K562 (cell line): ENCODE results near the gene KIAA0319L. TPM values are rescaled to one million over a fixed set of nuclear protein-coding genes. Genes with fewer than 3 reads are reported as not detected.

ENCODE experiments used
- ATAC-seq: fragments of 200-7000 bp; cut with Tn5 transposase; 3 replicates; pipeline ENCODE4 v1.9.1; 2020; ENCODE audit warnings: moderate library complexity
- BruUV-seq: library from RNA; stranded (reverse); fragments of 400-500 nt; replicated peaks from 2 replicates; lab custom pipeline; 2021; lab: Mats Ljungman, UMichigan
- CTCF ChIA-PET: fragments of 300-600 bp; formaldehyde crosslinking; extraction: SDS; loops from one replicate; lab custom pipeline; 2021; ENCODE audit warnings: low intra/inter-chr PET ratio; lab: Yijun Ruan, JAX
- POLR2A ChIA-PET: fragments of 300-600, 350-650 bp; sonication (Branson Sonifier 250); formaldehyde crosslinking; extraction: SDS; loops from one replicate; lab custom pipeline; 2021; ENCODE audit warnings: antibody characterized with exemption, inconsistent platforms; lab: Yijun Ruan, JAX
- DNase-seq, 4 experiments: peaks; one replicate each; pipeline versions ENCODE4 v3.0.0 to v3.0.0-alpha.2; 2011 to 2018; ENCODE audit warnings: low spot score in 3 of 4, mixed read lengths in 3 of 4; ENCODE audit errors: extremely low read depth in 1 of 4
- FAIRE-seq: peaks from 2 replicates; lab custom pipeline; 2011; peaks lifted over from hg19 to GRCh38; lab: Jason Lieb, UNC
- H2AFZ ChIP-seq: 2 replicates; pipeline ENCODE4 v1.6.0; 2011; ENCODE audit warnings: low read depth, low read length, control low read depth, inconsistent platforms
- H3K27ac ChIP-seq: fragments of 200-600 bp; 3 replicates; pipeline ENCODE4 v1.8.0; 2011; ENCODE audit warnings: low read depth, mild to moderate bottlenecking, control low read depth, inconsistent platforms, low read length, moderate library complexity, mixed read lengths; ENCODE audit errors: extremely low read depth
- H3K27me3 ChIP-seq, 2 experiments: fragments of 300-600 bp in 1 of 2; 2 replicates in 1 of 2; 3 replicates in 1 of 2; pipeline versions ENCODE4 v1.6.0 to v1.8.0; 2011; ENCODE audit warnings: inconsistent platforms in 2 of 2, low read length in 2 of 2, mild to moderate bottlenecking in 1 of 2, mixed read lengths in 1 of 2, moderate library complexity in 1 of 2; ENCODE audit not compliant: control insufficient read depth in 2 of 2, insufficient read depth in 2 of 2
- H3K36me3 ChIP-seq: fragments of 300-600 bp; 3 replicates; pipeline ENCODE4 v1.8.0; 2011; ENCODE audit warnings: mild to moderate bottlenecking, low read length, inconsistent platforms; ENCODE audit not compliant: control insufficient read depth, insufficient read depth
- H3K4me1 ChIP-seq, 2 experiments: fragments of 200-600 bp in 1 of 2; replicated peaks in 1 of 2; 2 replicates in 1 of 2; 3 replicates in 1 of 2; pipeline versions ENCODE4 v1.5.1 to v1.8.0; 2011; ENCODE audit warnings: inconsistent platforms in 2 of 2, low read length in 2 of 2, mild to moderate bottlenecking in 1 of 2, mixed read lengths in 1 of 2, moderate library complexity in 1 of 2; ENCODE audit not compliant: control insufficient read depth in 2 of 2, insufficient read depth in 2 of 2
- H3K4me2 ChIP-seq: 2 replicates; pipeline ENCODE4 v1.6.1; 2011; ENCODE audit warnings: low read length, control low read depth, inconsistent platforms, mixed read lengths; ENCODE audit not compliant: insufficient read depth
- H3K4me3 ChIP-seq: fragments of 200-600 bp; sonication (generic), shearing (Covaris generic); 2 replicates; pipeline ENCODE4 v1.5.1; 2016; ENCODE audit warnings: control low read depth, inconsistent platforms
- H3K79me2 ChIP-seq: fragments of 200-600 bp; 3 replicates; pipeline ENCODE4 v1.8.0; 2011; ENCODE audit warnings: low read length, inconsistent platforms; ENCODE audit not compliant: control insufficient read depth, insufficient read depth
- H3K9ac ChIP-seq, 2 experiments: 2 replicates each; pipeline versions ENCODE4 v1.6.0 to v1.6.1; 2011; ENCODE audit warnings: low read depth in 2 of 2, low read length in 2 of 2, control low read depth in 1 of 2, inconsistent platforms in 1 of 2, mild to moderate bottlenecking in 1 of 2, mixed read lengths in 1 of 2; ENCODE audit not compliant: insufficient read depth in 1 of 2
- H3K9me1 ChIP-seq: one replicate; pipeline ENCODE4 v1.6.0; 2011; ENCODE audit warnings: inconsistent platforms, mild to moderate bottlenecking, low read length, moderate library complexity; ENCODE audit not compliant: control insufficient read depth, insufficient read depth
- H3K9me3 ChIP-seq: replicated peaks from 2 replicates; pipeline ENCODE4 v1.5.1; 2011; ENCODE audit warnings: low read depth, low read length, inconsistent platforms; ENCODE audit not compliant: control insufficient read depth, insufficient read depth
- H4K20me1 ChIP-seq: replicated peaks from 2 replicates; pipeline ENCODE4 v1.6.1; 2011; ENCODE audit warnings: low read length, inconsistent platforms, mixed read lengths; ENCODE audit not compliant: control insufficient read depth, insufficient read depth
- CEBPB ChIP-seq: fragments of 450-650 bp; IDR thresholded peaks from 2 replicates; pipeline ENCODE4 v1.6.1; 2016; ENCODE audit warnings: missing genetic modification characterization, missing compliant biosample characterization
- ETV1 ChIP-seq: fragments of 450-650 bp; conservative IDR thresholded peaks from 2 replicates; pipeline ENCODE4 v1.6.1; 2016; ENCODE audit warnings: missing genetic modification characterization, control low read depth, low read depth, missing compliant biosample characterization
- FIP1L1 ChIP-seq: fragments of 200-400 bp; formaldehyde crosslinking; IDR thresholded peaks from 2 replicates; pipeline ENCODE4 v1.6.1; 2018; ENCODE audit warnings: mild to moderate bottlenecking, low read depth, low read length; ENCODE audit not compliant: poor library complexity, severe bottlenecking
- FOSL1 ChIP-seq: fragments of 200-800 bp; sonication (Bioruptor generic); conservative IDR thresholded peaks from 2 replicates; pipeline ENCODE4 v1.6.1; 2016; ENCODE audit warnings: missing genetic modification characterization, missing compliant biosample characterization
- GABPB2 ChIP-seq: fragments of 250-450 bp; sonication (Bioruptor Pico); conservative IDR thresholded peaks from 2 replicates; pipeline ENCODE4 v1.5.1; 2021; ENCODE audit warnings: mild to moderate bottlenecking
- HINFP ChIP-seq: fragments of 450-650 bp; conservative IDR thresholded peaks from 2 replicates; pipeline ENCODE4 v1.6.1; 2016; ENCODE audit warnings: missing genetic modification characterization, low read depth, mild to moderate bottlenecking, control low read depth, missing compliant biosample characterization
- MYBL2 ChIP-seq, 2 experiments: fragments of 450-650 bp in 1 of 2; sonication (generic) in 1 of 2; formaldehyde crosslinking in 1 of 2; IDR thresholded peaks; 2 replicates each; pipeline versions ENCODE4 v1.6.1 to v1.8.1; 2017 to 2022; ENCODE audit warnings: borderline replicate concordance in 1 of 2, inconsistent platforms in 1 of 2, low read depth in 1 of 2, mild to moderate bottlenecking in 1 of 2, missing genetic modification reagents in 1 of 2, moderate library complexity in 1 of 2
- RBFOX2 ChIP-seq: fragments of 200-400 bp; formaldehyde crosslinking; IDR thresholded peaks from 2 replicates; pipeline ENCODE4 v1.6.1; 2017; ENCODE audit warnings: low read depth, mild to moderate bottlenecking, low read length, moderate library complexity
- TRIM24 ChIP-seq, 2 experiments: fragments of 450-650 bp; IDR thresholded peaks; 2 replicates each; pipeline ENCODE4 v1.6.1; 2016
- WGBS: fragments of 100-300 bp; shearing (Covaris generic); methylation state at CpG from one replicate; pipeline ENCODE4 v1.1.6; 2016; ENCODE audit warnings: low coverage, mixed read lengths; ENCODE audit not compliant: insufficient coverage; ENCODE audit errors: missing lambda C conversion rate; 5-methylcytosine and 5-hydroxymethylcytosine counted together
- in situ Hi-C: fragments of 300-500 bp; cut with MboI; formaldehyde crosslinking; loops from 4 replicates; pipeline ENCODE4 v1.15.0; 2018; ENCODE audit warnings: inconsistent platforms, mixed read lengths
- intact Hi-C: fragments of 100-400 bp; cut with micrococcal nuclease; formaldehyde crosslinking; loops from 2 replicates; pipeline ENCODE4 v1.14.2; 2022
- polyA plus RNA-seq, 8 experiments: library from polyadenylated mRNA; depleted of rRNA in 4 of 8; stranded (reverse) in 5 of 8; unstranded in 3 of 8; fragments of >200 nt; fragmentation: Nextera tagmentation in 2 of 8; fragmentation: Illumina TruSeq in 1 of 8; extraction: Ambion mirVana in 2 of 8; extraction: Trizol in 1 of 8; gene quantifications; 2 replicates each; pipeline versions ENCODE4 v1.2.1 to v1.2.3, GENCODE V29; 2011 to 2014; ENCODE audit warnings: inconsistent platforms in 1 of 8, missing spikeins in 1 of 8
- total RNA-seq, 7 experiments: library from RNA; depleted of rRNA in 6 of 7; stranded (reverse); fragments of >200 nt in 6 of 7; fragmentation: Illumina TruSeq in 2 of 7; extraction: Trizol in 2 of 7; gene quantifications; 2 replicates each; pipeline versions ENCODE4 v1.2.1 to v1.2.3, GENCODE V29; 2011 to 2021; ENCODE audit warnings: low replicate concordance in 1 of 7
- TF ChIP-seq, protein P1 (sequence below): sonication (generic); formaldehyde crosslinking; IDR thresholded peaks from 2 replicates; pipeline ENCODE4 v1.8.1; 2023; ENCODE audit warnings: mild to moderate bottlenecking, missing genetic modification reagents, moderate library complexity

KIAA0319L gene
- total and polyA plus RNA-seq, 9 of the 15 experiments (the other 6 are each of a cell fraction or from before 2014, with no cell fraction given), result 2.4 to 51.7 (median 27.4) TPM

DNA sequence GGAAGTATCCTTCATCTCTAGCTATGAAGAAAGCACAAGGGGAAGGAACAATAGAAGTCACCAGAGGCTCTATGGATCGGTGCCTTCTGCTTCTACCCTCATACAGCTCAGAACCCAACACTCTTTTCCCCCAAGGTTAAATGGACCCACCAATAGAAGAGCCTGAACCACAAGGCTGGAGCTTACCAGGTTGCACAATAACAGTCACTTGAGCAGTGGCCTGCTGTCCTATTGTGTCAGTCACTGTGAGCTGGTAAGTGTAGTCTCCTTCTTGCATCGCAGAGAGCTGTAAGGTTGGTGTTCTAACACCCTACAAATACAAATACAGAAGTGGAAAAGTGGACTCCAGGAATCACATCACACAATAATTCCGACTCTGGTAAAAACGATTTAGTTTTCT lies 103.0 kb downstream of the KIAA0319L start:
- FAIRE-seq, result no peak
- intact Hi-C loops, result loop anchor here (5.0 kb wide), 1 partner anchor 263 kb away; the partner anchor contains the start of gene C1orf216
- no peaks in the 10 kb centered on the region for H4K20me1 ChIP-seq

DNA sequence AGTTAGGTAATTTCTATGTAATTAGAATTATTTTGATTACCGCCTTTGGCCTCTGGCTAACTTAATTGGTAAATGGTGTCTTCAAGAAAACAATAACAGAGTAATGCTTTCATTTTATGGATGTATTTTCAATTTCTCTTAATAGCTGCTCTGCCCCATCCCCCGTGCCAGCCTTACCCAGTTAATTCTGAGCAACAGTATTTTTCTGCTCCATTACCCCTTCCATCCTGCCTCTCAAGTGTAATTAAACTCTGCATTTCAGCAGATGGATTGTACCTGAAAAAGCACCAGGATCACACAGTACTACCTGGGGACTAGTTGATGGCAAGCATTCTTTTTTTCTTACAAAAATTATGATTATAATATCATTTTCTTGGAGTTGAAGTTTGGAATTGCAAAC lies 104.2 kb downstream of the KIAA0319L start:
- WGBS, result 89% methylated on average over 2 of the region's 2 CpGs
- no peak for DNase-seq
- no peaks in the 10 kb centered on the region for H3K9me3 ChIP-seq
- POLR2A ChIA-PET, result interaction anchor here (0.6 to 1.5 kb wide), 2 partner anchors 99 to 112 kb away, joined by 4 to 6 read pairs; no protein-coding TSS in a partner anchor
- no peaks in the 10 kb centered on the region for H3K4me1 ChIP-seq
- H3K36me3 ChIP-seq, result peaks cover 73% of the 10 kb centered on the region
- H3K9ac ChIP-seq, result no peak overlapping the region
- BruUV-seq, result no TSS peak
- ATAC-seq, result no peak
- H3K9me1 ChIP-seq, result no peaks in the 10 kb centered on the region
- TF ChIP-seq HINFP (no peak), ETV1 (tag) (no peak), MYBL2 (IDR thresholded peaks at IDR 0.05; ENCODE audit: low read depth) (no peak), MYBL2 (CRISPR knock-in tag; IDR thresholded peaks at IDR 0.05; ENCODE audit: borderline replicate concordance) (no peak), FIP1L1 (no peak), GABPB2 (CRISPR knock-in tag) (no peak), FOSL1 (tag) (no peak), TRIM24 (IDR thresholded peaks at IDR 0.05) (no peak)
- TF ChIP-seq, protein P1, sequence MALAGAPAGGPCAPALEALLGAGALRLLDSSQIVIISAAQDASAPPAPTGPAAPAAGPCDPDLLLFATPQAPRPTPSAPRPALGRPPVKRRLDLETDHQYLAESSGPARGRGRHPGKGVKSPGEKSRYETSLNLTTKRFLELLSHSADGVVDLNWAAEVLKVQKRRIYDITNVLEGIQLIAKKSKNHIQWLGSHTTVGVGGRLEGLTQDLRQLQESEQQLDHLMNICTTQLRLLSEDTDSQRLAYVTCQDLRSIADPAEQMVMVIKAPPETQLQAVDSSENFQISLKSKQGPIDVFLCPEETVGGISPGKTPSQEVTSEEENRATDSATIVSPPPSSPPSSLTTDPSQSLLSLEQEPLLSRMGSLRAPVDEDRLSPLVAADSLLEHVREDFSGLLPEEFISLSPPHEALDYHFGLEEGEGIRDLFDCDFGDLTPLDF, result no peak
- no peak for FAIRE-seq
- H4K20me1 ChIP-seq, result no peaks in the 10 kb centered on the region
- intact Hi-C loops (loop anchor here (5.0 kb wide), 1 partner anchor 264 kb away; the partner anchor contains the start of gene C1orf216), in situ Hi-C loops (no loop called here)
- no peak overlapping the region for H2AFZ ChIP-seq
- CTCF ChIA-PET, result interaction anchor here (2.5 to 4.0 kb wide), 3 partner anchors 92 to 321 kb away, joined by 13 to 40 read pairs (median 16); no protein-coding TSS in a partner anchor
- no peak overlapping the region for H3K27ac ChIP-seq
- H3K4me2 ChIP-seq, result no peak overlapping the region
- no peak overlapping the region for H3K4me3 ChIP-seq
- H3K27me3 ChIP-seq, result no peaks in the 10 kb centered on the region
- H3K79me2 ChIP-seq, result no peaks in the 10 kb centered on the region

More for the DNA sequence above, 103.0 kb downstream of the KIAA0319L start:
- Histone ChIP-seq H3K27me3 (no peaks in the 10 kb centered on the region), H3K9me1 (no peaks in the 10 kb centered on the region), H3K9ac (no peak overlapping the region), H3K79me2 (no peaks in the 10 kb centered on the region), H3K9me3 (no peaks in the 10 kb centered on the region), H3K27ac (no peak overlapping the region), H2AFZ (no peak overlapping the region), H3K36me3 (peaks cover 61% of the 10 kb centered on the region), H3K4me2 (no peak overlapping the region), H3K4me1 (no peaks in the 10 kb centered on the region), H3K4me3 (no peak overlapping the region)
- 80% methylated on average over 4 of the region's 4 CpGs for WGBS
- POLR2A ChIA-PET, result interaction anchor here (1.2 kb wide), 1 partner anchor 14 kb away, joined by 4 read pairs; no protein-coding TSS in a partner anchor
- in situ Hi-C loops, result no loop called here
- no peak for TF ChIP-seq RBFOX2
- TF ChIP-seq CEBPB, result peak; percentile 62; the same call in 1 of the 2 replicates
- no peak for DNase-seq
- CTCF ChIA-PET, result interaction anchor here (0.6 to 4.0 kb wide), 3 partner anchors 91 to 445 kb away, joined by 3 to 40 read pairs (median 3); no protein-coding TSS in a partner anchor
- BruUV-seq, result no TSS peak
- ATAC-seq, result no peak
